NCI-H748 (cell line): ENCODE measurements around the gene COTL1.

Experiments
- DNase-seq: peaks from one replicate; lab custom pipeline; 2025; ENCODE audit not compliant: unreplicated experiment; lab: John Stamatoyannopoulos, UW

COTL1 gene

GRCh38 chr16:84617791-84618580, at the start of gene COTL1:
TSS of gene COTL1 (minus strand) at chr16:84618078. CDS start at chr16:84617914, 164 bp downstream.
- peak; percentile 94 for DNase-seq

DNA sequence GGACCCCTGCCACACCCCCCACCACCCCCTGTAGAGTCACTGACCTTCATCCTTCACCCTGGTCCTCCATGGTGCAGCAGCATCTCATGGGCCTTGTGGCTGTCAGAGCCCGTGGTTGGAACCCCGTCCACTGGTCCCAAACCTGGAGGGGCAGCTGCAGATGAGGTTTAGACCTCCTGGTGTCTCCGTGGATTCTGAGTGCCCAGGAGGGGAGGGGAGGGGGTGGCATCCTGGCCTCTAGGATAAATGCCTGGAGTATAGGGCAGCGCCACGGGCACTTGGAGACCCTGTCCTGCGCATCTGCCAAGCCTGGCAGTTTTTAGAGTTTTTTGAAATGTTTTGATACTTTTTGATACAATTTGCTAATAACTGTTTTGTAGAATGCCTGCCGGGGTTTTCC, 48.0 kb upstream of the COTL1 start:
- DNase-seq = no peak

DNA sequence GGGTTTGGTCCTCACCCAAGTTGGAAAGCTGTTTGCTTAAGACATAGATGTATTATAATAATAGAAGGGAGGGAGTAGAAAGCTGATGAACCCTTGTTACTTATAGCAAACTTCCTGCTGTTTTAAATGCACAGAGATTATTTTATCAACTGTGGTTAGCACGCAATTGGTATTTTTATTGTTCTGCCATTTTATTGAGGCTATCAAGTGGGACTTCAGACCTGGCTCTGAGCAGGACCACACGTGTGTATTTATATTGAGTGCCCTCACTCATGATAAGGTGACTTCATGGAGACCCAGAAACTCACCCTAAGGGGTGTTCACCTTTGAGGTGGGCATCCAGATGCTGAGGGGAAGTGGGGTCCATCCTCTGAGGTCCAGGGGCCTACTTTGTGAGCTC, 47.5 kb upstream of the COTL1 start:
- no peak for DNase-seq

- DNase-seq = no peak
Measured at GRCh38 chr16:84663433-84664101, 45.7 kb upstream of the COTL1 start.

GRCh38 chr16:84662471-84662870, 44.6 kb upstream of the COTL1 start:
- no peak for DNase-seq

- DNase-seq = no peak
Measured at GRCh38 chr16:84661418-84662060, 43.7 kb upstream of the COTL1 start.

DNA sequence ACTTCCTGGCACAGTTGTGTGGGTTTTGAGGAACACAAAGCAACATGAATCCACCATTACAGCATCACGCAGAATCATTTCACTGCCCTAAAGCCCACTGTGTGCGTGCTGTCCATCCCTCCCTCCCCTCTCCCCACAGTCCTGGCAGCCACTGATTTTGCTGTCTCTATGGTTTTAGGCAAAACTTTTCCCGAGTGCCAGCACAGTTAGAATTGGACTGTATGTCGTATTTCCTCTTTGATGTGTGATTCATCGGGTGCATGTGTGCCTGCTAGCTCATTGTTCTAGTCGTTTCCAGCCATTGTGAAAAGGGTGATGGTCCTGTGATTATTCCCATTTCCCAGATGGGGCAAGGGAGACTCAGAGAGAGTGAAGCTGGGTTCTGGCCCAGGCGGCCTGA, 43.1 kb upstream of the COTL1 start:
- no peak for DNase-seq

- no peak for DNase-seq
Measured at GRCh38 chr16:84659656-84660300, 41.9 kb upstream of the COTL1 start.

DNA sequence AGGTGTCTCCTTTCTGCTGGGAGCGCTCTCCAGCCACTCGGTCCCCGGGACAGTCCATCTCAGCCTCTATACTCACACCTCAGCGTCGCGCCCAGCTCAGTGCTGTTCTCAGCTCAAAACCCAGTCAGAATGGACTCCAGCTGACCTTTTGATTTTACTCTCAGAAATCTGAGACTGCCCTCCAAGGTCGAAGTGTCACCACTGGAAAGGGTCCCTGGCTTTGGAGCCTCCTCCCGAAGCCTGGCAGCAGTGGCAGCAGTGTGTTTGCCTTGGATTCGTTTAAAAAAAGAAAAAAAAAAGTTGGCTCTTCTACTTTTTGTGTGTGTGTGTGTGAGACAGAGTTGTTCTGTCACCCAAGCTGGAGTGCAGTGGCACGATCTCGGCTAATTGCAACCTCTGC, 40.8 kb upstream of the COTL1 start:
- DNase-seq = no peak

GRCh38 chr16:84657229-84657837, 39.5 kb upstream of the COTL1 start:
- no peak for DNase-seq

GRCh38 chr16:84656649-84657048, 38.8 kb upstream of the COTL1 start:
- DNase-seq = no peak

DNA sequence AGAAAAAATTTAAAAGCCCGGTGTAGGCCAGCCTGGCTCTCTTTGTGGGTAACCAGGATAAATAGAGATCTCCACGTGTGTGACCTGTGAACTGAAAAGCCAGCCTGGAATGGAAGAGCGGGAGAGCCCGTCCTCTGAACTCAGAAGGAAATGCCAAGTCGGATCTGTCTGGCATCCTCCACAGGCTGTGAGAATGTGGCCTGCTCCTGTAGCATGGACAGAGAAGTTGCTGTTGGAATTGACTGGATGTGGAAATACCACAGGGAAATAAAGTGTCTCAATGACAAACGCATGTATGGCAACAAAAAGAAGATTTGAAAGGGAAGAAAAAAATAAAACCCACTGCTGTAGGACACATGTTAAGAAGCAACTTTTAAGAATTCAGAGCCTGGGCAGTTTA, 37.1 kb upstream of the COTL1 start:
- DNase-seq = no peak

GRCh38 chr16:84654238-84654637, 36.4 kb upstream of the COTL1 start:
- no peak for DNase-seq

DNA sequence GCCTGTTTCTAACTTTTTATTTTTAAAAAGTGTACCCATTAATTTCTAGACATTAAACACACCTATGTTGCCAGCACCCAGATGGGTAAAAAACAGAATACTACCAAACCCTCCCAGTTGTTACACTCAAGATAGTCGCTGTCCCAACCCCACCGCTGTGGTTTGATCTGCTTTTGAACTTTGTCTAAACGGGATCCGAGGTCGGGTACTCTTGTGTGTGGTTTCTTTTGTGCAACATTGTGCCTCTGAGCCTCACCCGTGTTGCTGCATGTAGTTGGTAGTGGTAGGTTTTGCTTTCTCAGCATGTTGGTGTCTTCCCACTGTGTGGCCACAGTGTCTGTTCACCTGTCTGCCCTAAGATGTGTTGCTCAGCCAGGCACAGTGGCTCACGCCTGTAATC, 34.7 kb upstream of the COTL1 start:
- DNase-seq = no peak

DNA sequence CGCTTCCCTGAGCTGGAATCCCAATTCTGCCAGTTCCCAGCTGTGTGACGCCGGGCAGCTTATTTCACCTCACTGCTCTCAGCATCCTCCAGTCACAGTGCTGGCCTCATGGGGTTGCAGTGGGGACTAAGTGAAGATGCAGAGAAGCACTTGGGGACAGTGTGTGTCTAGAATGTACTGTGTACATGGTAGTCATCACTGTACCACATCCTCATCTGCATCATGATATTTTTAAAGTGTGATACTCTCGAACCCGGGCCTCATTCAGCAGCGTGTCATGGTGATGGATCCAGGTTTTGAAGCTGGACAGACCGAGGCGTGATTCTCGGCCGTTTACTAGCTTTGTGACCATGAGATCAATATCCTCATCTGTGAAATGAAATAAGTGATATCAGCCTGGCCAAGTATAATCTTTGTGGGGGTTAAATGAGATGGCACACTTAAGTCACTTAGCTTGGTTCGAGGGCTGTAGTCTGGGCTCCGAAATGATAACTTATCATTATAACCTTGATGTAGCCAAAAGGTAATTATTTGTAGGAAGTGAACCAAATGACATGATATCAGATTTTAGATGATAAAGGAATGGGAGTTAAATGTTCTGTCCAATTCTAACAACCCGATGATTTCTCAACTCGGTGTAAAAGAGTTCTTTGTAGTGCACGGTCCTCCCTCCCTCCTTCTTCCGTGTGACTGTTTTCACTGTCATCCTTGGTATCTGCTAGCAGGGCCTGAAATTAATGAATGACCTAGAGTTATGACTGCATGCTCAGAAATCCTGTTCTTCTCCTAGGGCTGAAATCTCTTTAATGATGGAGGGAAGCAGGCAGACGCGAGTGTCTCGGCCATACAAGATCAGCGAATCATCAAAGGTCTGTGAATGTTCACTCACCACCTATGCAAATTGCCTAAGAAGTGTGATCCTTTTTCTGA, 32.4 kb upstream of the COTL1 start:
- DNase-seq = no peak

GRCh38 chr16:84649511-84649861, 31.6 kb upstream of the COTL1 start:
- no peak for DNase-seq

DNA sequence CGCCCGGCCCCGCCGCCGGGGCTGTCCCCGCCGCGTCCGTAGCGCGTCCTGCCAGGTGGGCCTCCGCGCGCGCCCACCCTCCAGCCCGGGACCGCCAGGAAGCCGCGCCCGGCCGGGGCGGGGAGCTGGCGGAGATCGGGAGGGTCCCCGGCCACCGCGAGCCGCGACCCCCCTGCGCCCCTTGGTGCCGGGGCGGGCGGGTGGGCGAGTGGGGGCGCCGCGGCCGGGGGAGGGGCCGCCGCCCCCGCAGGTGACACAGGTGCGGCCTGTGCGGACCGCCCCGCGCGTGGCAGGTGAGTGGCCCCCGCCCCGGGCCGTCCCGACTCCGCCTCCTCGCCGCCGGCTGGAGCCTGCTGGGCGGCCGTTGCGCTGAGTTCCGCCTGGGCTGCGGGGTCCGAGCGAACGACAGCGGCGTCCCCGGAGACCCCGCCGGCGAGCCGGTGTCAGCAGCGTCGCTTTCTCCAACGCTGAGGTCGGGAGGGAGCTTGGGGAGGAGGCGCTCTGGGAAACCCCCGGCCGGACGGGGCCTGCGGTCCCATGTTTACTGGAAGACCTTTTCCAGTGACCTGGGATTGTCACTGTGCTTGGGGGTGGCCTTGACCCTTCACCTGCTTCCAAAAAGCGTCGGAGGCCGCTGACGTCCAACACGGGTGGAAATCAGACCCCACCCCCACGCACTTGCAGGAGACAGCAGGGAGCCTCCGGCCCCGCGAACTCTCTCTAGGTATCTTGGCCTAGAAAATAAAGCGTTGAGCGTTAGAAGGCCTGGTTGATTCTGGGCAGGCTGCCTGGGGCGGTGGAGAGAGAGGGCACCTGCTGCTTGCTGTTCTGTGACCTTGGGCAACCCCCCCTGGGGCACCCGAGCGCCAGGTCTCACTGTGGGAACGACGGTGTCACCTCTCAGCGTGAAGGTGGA, 31.0 kb upstream of the COTL1 start:
- peak; percentile 36 for DNase-seq

- DNase-seq = peak; percentile 44
Measured at GRCh38 chr16:84647828-84648594, 30.1 kb upstream of the COTL1 start, which contains the start of gene KLHL36. TSS of gene KLHL36 (plus strand) at chr16:84648511. CDS start at chr16:84650868, 2,357 bp downstream.
